ENCODE results near the gene TOGARAM1.

GRCh38 chr14:45028107-45028626, 66.2 kb downstream of the TOGARAM1 start:
- no peak for TF ChIP-seq CTCF (IDR thresholded peaks at IDR 0.05; ENCODE audit: low read length)
- TF ChIP-seq EZH2 (IDR thresholded peaks at IDR 0.05; ENCODE audit: borderline replicate concordance, low read length), result no peak

Measured in OCI-LY1 (cell line).